ENCODE measurements around the gene RAB8A. TPM values are rescaled to one million over a fixed set of nuclear protein-coding genes. Genes with fewer than 3 reads are reported as not detected.

Gene RAB8A
- total and polyA plus RNA-seq, 2 of the 8 experiments (the other 6 are each of a cell fraction or from before 2014, with no cell fraction given): 65.8 to 97.0 TPM

GRCh38 chr19:16142032-16142580 is 30.4 kb downstream of the RAB8A start:
- Histone ChIP-seq H3K79me2 (ENCODE audit: control insufficient read depth in 1 of 2, insufficient read depth in 2 of 2, low read length in 2 of 2) (no peaks in the 10 kb centered on the region), H2BK12ac (ENCODE audit: low read depth, low read length) (no peak overlapping the region), H3K56ac (replicated peaks; ENCODE audit: insufficient read length, low read depth, low read length) (no peak overlapping the region), H4K20me1 (replicated peaks in 1 of 2; ENCODE audit: control insufficient read depth in 1 of 2, insufficient read depth in 2 of 2, low read length in 2 of 2) (no peaks in the 10 kb centered on the region), H3K36me3 (ENCODE audit: control insufficient read depth in 2 of 4, insufficient read depth in 4 of 4, low read length in 3 of 4) (no peaks in the 10 kb centered on the region), H3K4me2 (ENCODE audit: insufficient read depth in 1 of 2, low read depth in 2 of 2, low read length in 2 of 2) (no peak overlapping the region), H3K79me1 (ENCODE audit: low read depth, low read length) (no peaks in the 10 kb centered on the region), H3K23me2 (ENCODE audit: low read depth, low read length) (peaks cover 3% of the 10 kb centered on the region; the same call in 1 of the 2 replicates), H4K5ac (ENCODE audit: insufficient read length, low read depth, low read length) (no peak overlapping the region), H4K91ac (replicated peaks; ENCODE audit: insufficient read length, low read length) (no peak overlapping the region), H3K14ac (ENCODE audit: insufficient read length) (no peak overlapping the region), H3K4me3 (ENCODE audit: extremely low read depth in 1 of 4, insufficient read depth in 2 of 4, low read depth in 3 of 4, low read length in 4 of 4) (no peak overlapping the region), H3K27me3 (replicated peaks in 1 of 4; ENCODE audit: control insufficient read depth in 3 of 4, extremely low read depth in 1 of 4, insufficient read depth in 3 of 4, low read length in 3 of 4) (no peaks in the 10 kb centered on the region), H3K18ac (ENCODE audit: extremely low read depth, low read length) (no peak overlapping the region), H4K8ac (ENCODE audit: extremely low read depth, insufficient read depth, low read length) (no peak overlapping the region), H2BK120ac (replicated peaks; ENCODE audit: low read depth, low read length) (no peak overlapping the region), H2BK20ac (ENCODE audit: low read length) (no peak overlapping the region), H3K9me3 (ENCODE audit: insufficient read depth in 2 of 2, low read depth in 1 of 2, low read length in 1 of 2) (no peaks in the 10 kb centered on the region), H2AFZ (ENCODE audit: low read length) (no peak overlapping the region), H2AK5ac (ENCODE audit: low read depth, low read length) (no peak overlapping the region), H3K23ac (ENCODE audit: insufficient read length) (no peak overlapping the region), H2BK5ac (ENCODE audit: low read depth, low read length) (no peak overlapping the region), H3K9ac (replicated peaks in 1 of 4; ENCODE audit: extremely low read depth in 1 of 4, low read depth in 3 of 4, low read length in 3 of 4) (no peak overlapping the region), H3K4me1 (replicated peaks in 1 of 4; ENCODE audit: control insufficient read depth in 3 of 4, insufficient read depth in 4 of 4, low read length in 3 of 4) (peaks cover 0 to 5% (median 1%) of the 10 kb centered on the region in 4 experiments; a peak in 2 of 7 replicates), H3K4ac (replicated peaks; ENCODE audit: insufficient read length, low read depth, low read length) (no peak overlapping the region), H3K27ac (ENCODE audit: low read depth, low read length) (no peak overlapping the region), H2BK15ac (ENCODE audit: low read length) (no peak overlapping the region)
- no peak for DNase-seq (ENCODE audit: low read depth in 1 of 2, low spot score in 2 of 2)
- FAIRE-seq: no peak
- CTCF ChIA-PET (ENCODE audit: partially characterized antibody): interaction anchor here (1.0 kb wide), 1 partner anchor 993 kb away, joined by 5 read pairs; no protein-coding TSS in a partner anchor
- 97 to 100% methylated on average over 2 to 9 of the region's 9 CpGs for WGBS, 2 experiments (ENCODE audit: extremely low coverage in 1 of 2, insufficient coverage in 1 of 2, insufficient read length in 1 of 2, insufficient replicate concordance in 2 of 2, low coverage in 1 of 2, low lambda C conversion rate in 2 of 2, missing lambda C conversion rate in 1 of 2)
- TF ChIP-seq TEAD4 (IDR thresholded peaks at IDR 0.05; ENCODE audit: low read depth, low read length): no peak
- no peak for TF ChIP-seq PHF8 (conservative IDR thresholded peaks at IDR 0.05; ENCODE audit: low read depth, low read length)
- TF ChIP-seq MAX (IDR thresholded peaks at IDR 0.05): no peak
- TF ChIP-seq POU5F1 (IDR thresholded peaks at IDR 0.05; ENCODE audit: low read depth, low read length): no peak
- no peak for TF ChIP-seq GTF2F1 (IDR thresholded peaks at IDR 0.05; ENCODE audit: borderline replicate concordance, low read depth, low read length)
- no peak for TF ChIP-seq JUND (IDR thresholded peaks at IDR 0.05; ENCODE audit: low read length)
- TF ChIP-seq ZNF274 (IDR thresholded peaks at IDR 0.05; ENCODE audit: borderline replicate concordance, extremely low read depth, low read length): no peak
- no peak for TF ChIP-seq CEBPB (IDR thresholded peaks at IDR 0.05; ENCODE audit: low read depth, low read length)
- no peak for TF ChIP-seq SUZ12 (IDR thresholded peaks at IDR 0.05; ENCODE audit: low read length)
- POLR2A ChIA-PET (ENCODE audit: partially characterized antibody): no interaction called here

Data from H1 (cell line).